Adrenal gland (tissue), 5 donors: ENCODE data around the gene CFAP97D2.

Experiments used
- POLR2A ChIP-seq, 2 donors: fragments of 450-650 bp; IDR thresholded peaks; one replicate each; pipeline ENCODE4 v1.6.1; 2017; ENCODE audit warnings: antibody characterized with exemption in 2 of 2, mild to moderate bottlenecking in 2 of 2, moderate library complexity in 1 of 2
- TF ChIP-seq, protein P1 (sequence below), 6 experiments: fragments of 450-650 bp in 4 of 6; fragments of 200-600 bp in 2 of 6; sonication (generic) in 1 of 6; IDR thresholded peaks; 1 replicate in 5 of 6; 2 replicates in 1 of 6; pipeline versions ENCODE4 v1.5.1 to v1.8.0; 2016 to 2021; ENCODE audit warnings: antibody characterized with exemption in 6 of 6, mild to moderate bottlenecking in 2 of 6, moderate library complexity in 1 of 6
- donor health status: DM: no; HTN: no; CAD: no.

DNA sequence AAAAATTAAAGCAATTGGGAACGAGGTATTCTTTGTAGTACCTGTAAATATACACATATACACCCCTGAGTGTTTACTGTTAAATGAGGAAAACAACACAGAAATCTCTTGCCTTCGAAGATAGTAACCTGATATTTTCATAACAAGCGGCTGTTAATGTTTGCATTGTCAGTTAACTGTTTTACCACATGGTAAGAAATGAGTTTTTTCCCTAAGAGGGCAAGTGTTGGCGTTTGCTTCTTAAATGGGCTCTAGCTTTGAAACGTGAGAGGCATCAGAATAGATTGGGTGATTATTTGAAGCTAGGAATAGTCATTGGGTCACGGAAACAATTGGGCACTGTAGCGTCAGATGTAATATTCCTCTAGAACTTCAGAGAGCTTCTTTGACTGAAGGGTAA is 80.3 kb downstream of the CFAP97D2 start:
- TF ChIP-seq, protein P1, sequence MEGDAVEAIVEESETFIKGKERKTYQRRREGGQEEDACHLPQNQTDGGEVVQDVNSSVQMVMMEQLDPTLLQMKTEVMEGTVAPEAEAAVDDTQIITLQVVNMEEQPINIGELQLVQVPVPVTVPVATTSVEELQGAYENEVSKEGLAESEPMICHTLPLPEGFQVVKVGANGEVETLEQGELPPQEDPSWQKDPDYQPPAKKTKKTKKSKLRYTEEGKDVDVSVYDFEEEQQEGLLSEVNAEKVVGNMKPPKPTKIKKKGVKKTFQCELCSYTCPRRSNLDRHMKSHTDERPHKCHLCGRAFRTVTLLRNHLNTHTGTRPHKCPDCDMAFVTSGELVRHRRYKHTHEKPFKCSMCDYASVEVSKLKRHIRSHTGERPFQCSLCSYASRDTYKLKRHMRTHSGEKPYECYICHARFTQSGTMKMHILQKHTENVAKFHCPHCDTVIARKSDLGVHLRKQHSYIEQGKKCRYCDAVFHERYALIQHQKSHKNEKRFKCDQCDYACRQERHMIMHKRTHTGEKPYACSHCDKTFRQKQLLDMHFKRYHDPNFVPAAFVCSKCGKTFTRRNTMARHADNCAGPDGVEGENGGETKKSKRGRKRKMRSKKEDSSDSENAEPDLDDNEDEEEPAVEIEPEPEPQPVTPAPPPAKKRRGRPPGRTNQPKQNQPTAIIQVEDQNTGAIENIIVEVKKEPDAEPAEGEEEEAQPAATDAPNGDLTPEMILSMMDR (IDR thresholded peaks at IDR 0.05): no peak
- TF ChIP-seq POLR2A (IDR thresholded peaks at IDR 0.05): no peak
